Renal pelvis (tissue), 12 donors: ENCODE data around the gene GFPT2. TPM values are rescaled to one million over a fixed set of nuclear protein-coding genes. Genes with fewer than 3 reads are reported as not detected.

ENCODE experiments used
- DNase-seq: peaks from one replicate; pipeline ENCODE4 v3.0.0-alpha.2; 2013
- long read RNA-seq, 16 experiments: transcript quantifications; one replicate each; lab custom pipeline, GENCODE V29; 2026
- polyA plus RNA-seq, 3 donors: library from polyadenylated mRNA; unstranded; fragments of 120-200 nt; gene quantifications; one replicate each; pipeline ENCODE4 v1.2.1, GENCODE V29; 2013; ENCODE audit not compliant: insufficient read length in 3 of 3

Gene GFPT2
- polyA plus RNA-seq = 1 to 10 TPM; 3.8 to 4.6 (median 4.4) TPM
- long read RNA-seq, donor 1, partial matches to known transcripts = 0 of 2 reads
- long read RNA-seq, donor 1, other reads (novel, unspliced or antisense) = 0 of 2 reads
- long read RNA-seq, donor 2 = 0 reads
- long read RNA-seq, donor 3 = 0 reads
- long read RNA-seq, donor 4 = 0 reads
- long read RNA-seq, donor 5 = 0 reads
- long read RNA-seq, donor 6, partial matches to known transcripts = 0 of 1 reads
- long read RNA-seq, donor 6, other reads (novel, unspliced or antisense) = 0 of 1 reads
- long read RNA-seq, donor 7, partial matches to known transcripts = 0 of 1 reads
- long read RNA-seq, donor 7, other reads (novel, unspliced or antisense) = 0 of 1 reads
- long read RNA-seq, donor 8, partial matches to known transcripts = 0 of 2 reads
- long read RNA-seq, donor 8, other reads (novel, unspliced or antisense) = 0 of 2 reads
- long read RNA-seq, donor 9 = 0 reads
- long read RNA-seq, donor 10 = 0 reads
- long read RNA-seq, donor 11 = 0 reads
- long read RNA-seq, donor 12 = 0 reads
- long read RNA-seq, donor 13 = 0 reads
- long read RNA-seq, donor 14 = 0 reads
- long read RNA-seq, donor 15 = 0 reads
- long read RNA-seq, donor 16 = 0 reads

GRCh38 chr5:180353048-180353979 is at the start of gene GFPT2:
Gene GFPT2, minus strand, starts transcription at chr5:180353336. Its CDS starts 119 bp downstream, at chr5:180353217.
- DNase-seq = peak; percentile 85

DNA sequence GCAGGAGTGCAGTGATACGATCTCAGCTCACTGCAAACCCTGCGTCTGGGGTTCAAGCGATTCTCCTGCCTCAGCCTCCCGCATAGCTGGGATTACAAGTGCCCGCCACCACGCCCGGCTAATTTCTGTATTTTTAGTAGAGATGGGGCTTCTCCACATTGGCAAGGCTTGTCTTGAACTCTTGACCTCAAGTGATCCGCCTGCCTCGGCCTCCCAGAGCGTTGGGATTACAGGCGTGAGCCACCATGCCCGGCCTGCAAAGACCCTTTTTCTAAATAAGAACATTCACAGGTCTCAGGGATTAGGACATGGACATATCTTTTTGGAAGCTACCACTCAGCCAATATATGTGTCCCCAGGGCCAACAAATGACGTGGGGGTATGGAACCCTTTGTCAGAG is 49.6 kb upstream of the GFPT2 start:
- DNase-seq = no peak

GRCh38 chr5:180401229-180401907 is 48.2 kb upstream of the GFPT2 start:
- no peak for DNase-seq

DNA sequence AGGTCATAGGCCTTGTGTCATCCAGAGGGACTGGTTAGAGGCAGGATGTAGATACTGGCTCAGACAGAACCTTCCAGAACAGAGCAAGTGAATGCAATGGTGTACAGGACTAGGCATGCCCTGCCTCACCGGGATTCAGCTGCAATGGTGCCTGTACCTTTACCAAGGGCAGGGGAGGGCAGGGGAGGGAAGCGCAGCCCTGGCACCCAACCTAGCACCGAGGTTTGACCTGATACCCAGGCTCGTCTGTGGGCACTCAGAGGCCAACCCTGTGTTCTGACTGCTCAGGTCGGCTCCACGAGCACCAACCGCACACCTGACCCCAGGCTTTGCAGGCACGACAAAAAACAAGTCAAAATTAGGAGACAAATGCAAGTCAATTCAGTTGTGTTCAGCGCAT is 47.3 kb upstream of the GFPT2 start:
- DNase-seq = no peak

DNA sequence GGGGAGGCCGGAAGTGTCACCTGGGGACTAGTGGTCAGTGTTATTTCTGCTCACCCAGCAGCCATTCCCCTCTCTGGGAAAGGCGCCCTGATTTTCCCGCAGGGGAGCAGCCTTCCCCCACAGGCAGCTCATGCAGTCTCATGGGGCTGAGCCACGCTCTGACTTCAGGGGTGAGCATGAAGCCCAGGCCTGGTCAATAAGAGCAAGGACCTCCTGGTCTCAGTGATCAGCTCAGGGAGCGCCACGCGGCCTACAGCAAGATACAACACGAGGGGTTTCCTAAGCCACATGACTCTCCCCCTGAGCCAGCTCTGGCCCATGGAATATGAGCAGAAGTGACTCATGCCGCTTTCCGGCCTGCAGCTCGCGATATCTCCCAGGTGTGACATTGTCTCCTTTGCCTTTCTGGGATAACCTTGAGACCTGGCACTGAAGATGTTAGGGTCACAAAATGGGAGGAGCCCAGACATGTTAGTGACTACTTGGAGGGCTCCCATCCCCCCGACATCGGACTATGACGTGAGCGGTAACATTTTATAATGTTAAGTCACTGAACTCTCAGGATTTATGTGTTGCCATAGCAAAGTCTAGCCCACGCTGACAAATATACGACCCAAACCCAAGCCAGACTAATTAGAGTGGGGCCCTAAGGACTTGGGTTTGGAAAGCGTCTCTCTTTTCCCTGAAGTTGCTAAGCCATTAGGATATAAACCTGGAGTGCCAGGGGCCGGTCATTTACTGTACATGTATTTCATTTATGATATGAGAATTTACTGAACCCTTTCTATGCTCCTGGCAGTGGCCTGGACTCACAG is 46.5 kb upstream of the GFPT2 start:
- DNase-seq = peak; percentile 49

GRCh38 chr5:180396926-180397325 is 43.8 kb upstream of the GFPT2 start:
- no peak for DNase-seq

DNA sequence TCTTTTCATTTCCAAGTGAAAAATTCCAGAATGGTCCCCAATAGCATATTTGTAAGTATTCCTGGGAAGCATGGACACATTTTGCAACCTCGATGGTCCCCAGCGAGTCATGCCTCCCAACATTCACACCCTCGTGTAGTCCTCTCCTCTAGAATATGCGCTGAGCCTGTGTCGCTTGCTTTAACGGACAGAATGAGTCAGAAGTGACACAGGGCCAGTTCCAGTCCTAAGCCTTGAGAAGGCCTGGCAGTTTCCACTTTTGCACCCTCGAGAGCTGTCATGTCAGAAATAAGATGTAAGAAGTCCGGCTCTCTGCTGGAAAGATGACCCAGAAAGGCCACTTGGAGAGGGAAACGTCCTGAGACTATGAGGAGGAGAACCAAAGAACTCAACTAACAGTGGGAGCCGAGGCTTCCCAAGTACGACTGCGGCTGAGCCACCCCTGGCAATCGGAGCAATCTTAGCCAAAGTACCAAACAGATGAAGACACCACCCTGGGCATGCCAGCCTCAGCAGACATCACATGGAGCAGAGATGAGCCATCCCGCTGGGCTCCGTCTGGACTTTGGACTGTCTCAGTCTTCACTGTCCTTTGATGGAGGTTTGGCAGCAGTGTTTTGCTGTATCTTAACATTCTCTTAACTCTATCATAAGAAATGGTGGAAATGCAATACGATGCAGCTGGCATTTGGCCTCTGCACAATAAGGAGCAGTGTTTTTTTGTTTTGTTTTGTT is 42.6 kb upstream of the GFPT2 start:
- DNase-seq = no peak

DNA sequence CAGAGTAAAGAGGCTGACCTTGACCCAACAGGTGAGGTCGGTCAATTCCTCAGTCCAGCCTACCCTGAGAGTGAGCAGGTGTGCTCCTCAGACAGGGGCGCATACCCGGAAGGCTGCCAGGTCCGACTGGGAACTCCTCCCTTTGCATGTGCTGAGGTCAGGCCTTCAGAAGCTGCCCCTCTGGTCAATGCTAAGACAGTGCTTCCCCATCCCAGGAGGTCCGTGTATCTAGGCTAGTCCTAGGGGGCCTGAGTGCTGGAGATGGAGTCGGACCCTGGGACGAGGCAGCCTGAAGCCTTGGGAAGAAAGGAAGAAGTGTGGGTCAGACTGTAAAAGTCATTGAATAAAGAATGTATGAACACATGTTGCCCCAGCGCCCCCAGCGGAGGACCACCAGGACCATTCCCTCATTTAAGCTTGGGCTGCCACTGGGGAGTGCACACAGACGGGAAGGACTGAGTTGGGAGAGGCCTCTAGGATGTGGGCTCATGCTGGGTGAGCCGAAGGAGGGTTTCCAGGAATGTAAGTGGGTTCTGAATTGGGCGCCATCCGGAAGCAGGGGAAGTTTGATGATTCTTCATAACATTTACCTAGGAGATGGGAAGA is 41.0 kb upstream of the GFPT2 start:
- no peak for DNase-seq

- no peak for DNase-seq
Observed at GRCh38 chr5:180391276-180391675, 38.1 kb upstream of the GFPT2 start.

DNA sequence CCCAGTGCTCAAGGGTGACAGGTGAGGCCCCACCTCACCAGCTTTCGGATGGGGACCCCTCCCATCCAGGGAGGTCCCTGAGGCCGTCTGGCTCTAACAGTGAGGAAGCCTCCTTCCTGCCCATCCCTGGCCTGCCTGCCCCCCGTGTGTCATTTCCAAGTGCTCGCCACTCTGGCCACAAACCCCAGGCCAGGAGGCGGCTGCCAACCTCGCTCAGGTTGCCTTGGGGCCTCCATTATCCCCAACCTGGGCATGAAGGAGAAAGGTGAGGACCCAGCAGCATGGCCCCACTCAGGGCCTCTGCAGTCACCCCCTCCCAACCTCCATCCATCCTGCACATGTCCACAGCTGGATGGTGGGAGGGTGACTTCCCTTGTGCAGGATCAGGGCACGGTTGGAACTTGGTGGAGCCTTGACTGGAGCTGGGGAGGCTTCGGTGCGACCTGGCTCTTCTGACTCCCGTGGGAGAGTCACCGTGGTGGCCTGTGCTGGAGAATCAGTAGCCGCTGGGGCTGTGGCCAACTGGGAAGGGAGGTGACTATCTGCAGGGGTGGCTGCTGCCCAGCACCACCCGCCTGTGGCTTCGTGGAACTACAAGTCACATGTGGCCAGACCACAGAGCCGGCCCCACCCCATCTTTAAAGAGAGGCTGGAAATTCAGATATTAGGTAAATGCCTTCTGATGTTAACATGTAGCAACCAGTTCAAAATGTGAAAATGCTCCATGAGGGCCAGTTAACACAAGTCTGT is 37.5 kb upstream of the GFPT2 start:
- no peak for DNase-seq

- DNase-seq = no peak
Observed at GRCh38 chr5:180389252-180390101, 36.3 kb upstream of the GFPT2 start.

DNA sequence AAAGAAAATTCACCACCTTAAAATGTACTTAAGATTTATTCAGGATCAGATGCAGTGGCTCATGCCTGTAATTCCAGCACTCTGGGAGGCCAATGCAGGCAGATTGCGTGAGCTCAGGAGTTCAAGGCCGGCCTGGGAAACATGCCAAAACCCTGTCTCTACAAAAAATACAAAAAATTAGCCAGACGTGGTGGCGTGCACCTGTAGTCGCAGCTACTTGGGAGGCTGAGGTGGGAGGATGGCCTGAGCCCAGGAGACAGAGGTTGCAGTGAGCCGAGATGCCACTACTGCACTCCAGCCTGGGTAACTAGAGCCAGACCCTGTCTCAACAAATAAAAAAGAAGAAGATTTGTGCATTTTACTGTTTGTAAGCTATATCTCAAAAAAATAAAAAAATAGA is 34.7 kb upstream of the GFPT2 start:
- DNase-seq = no peak

DNA sequence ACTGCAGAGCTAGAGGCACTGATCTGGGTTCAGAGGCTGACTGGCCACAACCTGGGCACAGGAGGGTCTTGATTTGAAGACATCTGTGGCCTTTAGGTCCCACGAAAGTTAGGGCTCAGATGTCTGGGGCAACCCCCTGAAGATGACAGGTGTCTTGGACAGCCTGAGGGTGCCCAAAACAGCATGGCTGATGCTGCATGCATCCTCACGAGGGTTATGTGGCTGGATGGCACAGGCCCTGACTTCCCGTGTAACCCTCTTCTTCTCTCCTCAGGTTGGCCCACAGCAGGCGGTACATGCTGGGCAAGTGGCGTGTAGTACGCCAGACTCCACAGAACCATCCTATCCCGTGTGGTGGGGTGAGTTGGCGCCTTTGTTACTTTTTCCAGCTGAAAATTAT is 29.8 kb upstream of the GFPT2 start:
- no peak for DNase-seq

- no peak for DNase-seq
Observed at GRCh38 chr5:180381851-180382480, 28.8 kb upstream of the GFPT2 start.

- no peak for DNase-seq
Observed at GRCh38 chr5:180381428-180381827, 28.3 kb upstream of the GFPT2 start.

- no peak for DNase-seq
Observed at GRCh38 chr5:180380856-180381255, 27.7 kb upstream of the GFPT2 start.

- DNase-seq = no peak
Observed at GRCh38 chr5:180380441-180380840, 27.3 kb upstream of the GFPT2 start.
